ENCODE results near the gene IGFBPL1.

DNA sequence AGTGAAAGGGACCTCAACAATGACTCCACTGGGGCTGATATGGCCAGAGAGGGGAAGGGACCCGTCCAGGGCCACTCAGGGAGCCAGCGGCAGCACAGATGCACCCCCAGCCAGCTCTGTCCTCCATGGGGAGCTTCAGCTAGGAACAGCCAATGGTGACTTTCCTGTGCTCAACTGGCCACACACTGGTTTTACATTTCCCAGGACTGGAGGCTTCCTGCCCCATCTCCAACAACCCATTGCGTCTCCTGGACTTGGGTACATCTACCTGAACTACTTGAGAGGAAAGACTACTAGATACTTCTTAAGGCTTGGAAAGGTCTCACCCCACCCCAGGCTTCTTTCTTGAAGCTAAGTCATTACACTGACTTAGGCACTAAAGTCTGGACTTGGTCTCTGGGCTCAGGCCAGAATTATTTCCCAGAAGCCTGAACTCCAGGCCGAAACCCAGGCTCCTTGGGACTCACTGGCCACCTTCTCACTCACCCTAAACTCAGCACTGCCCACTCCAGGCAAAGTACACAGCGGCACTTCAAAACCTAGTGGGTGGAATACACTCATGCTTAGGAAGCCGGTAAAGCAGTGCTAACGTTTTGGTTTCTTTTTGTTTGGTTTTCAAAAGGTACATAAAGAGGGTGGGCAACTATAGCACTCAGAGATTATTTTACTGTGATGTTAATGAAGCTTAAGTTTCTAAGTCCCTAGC, 1.5 kb downstream of the IGFBPL1 start:
- TF ChIP-seq, protein P1, sequence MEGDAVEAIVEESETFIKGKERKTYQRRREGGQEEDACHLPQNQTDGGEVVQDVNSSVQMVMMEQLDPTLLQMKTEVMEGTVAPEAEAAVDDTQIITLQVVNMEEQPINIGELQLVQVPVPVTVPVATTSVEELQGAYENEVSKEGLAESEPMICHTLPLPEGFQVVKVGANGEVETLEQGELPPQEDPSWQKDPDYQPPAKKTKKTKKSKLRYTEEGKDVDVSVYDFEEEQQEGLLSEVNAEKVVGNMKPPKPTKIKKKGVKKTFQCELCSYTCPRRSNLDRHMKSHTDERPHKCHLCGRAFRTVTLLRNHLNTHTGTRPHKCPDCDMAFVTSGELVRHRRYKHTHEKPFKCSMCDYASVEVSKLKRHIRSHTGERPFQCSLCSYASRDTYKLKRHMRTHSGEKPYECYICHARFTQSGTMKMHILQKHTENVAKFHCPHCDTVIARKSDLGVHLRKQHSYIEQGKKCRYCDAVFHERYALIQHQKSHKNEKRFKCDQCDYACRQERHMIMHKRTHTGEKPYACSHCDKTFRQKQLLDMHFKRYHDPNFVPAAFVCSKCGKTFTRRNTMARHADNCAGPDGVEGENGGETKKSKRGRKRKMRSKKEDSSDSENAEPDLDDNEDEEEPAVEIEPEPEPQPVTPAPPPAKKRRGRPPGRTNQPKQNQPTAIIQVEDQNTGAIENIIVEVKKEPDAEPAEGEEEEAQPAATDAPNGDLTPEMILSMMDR (conservative IDR thresholded peaks at IDR 0.05 in 1 of 2, IDR thresholded peaks at IDR 0.05 in 1 of 2; ENCODE audit: extremely low read depth in 1 of 2, insufficient read depth in 1 of 2, low read depth in 1 of 2, low read length in 2 of 2), result no peak
- no peak for TF ChIP-seq EZH2 (IDR thresholded peaks at IDR 0.05; ENCODE audit: borderline replicate concordance, low read length)

Measured in mammary epithelial cell (primary cell).